Stimulated activated CD8-positive, alpha-beta memory T cell treated with anti-CD3 and anti-CD28 coated beads, Interleukin-7, amount 100 ng/mL, for 1 hour (primary cell): ENCODE measurements around the gene MGRN1.

Experiments
- DNase-seq, 2 donors: peaks; one replicate each; pipeline ENCODE4 v3.0.0-alpha.2; 2020; ENCODE audit warnings: low read depth in 2 of 2

The MGRN1 gene

GRCh38 chr16:4697848-4698291 lies 73.2 kb downstream of the MGRN1 start:
- DNase-seq, result no peak

DNA sequence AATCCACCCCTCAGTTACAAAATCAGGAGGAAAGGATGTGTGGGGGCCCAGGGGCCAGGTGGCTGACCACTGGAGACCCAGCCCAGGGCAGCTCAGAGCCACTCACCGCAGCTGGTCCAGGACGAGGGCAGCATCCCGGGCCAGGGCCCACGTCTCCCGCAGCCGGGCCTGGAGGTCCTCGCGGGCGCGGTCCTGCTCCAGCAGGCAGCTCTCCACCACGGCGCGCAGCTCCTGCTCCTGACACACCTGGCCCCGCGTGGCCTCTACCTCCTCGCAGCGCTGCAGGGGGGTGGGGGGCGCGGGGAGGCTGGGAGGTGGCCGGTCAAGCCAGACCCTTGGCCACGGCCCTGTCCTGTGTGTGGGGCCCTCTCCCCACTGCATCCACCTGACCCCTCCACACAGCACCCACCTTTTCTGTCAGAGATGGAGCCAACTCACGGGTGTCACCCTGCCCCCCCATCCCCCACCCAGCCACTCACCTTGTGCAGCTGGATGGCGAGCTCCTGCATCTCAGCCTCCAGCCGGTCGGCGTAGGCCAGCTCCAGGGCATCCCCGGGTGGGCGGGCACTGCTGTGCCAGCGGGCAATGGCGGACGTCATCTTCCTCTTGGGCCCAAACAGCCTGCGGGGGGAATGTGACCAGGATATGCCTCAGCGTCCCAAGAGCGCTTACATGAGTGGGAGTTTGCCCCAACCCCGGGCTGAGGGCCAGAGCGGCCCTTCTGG lies 73.9 kb downstream of the MGRN1 start:
- no peak for DNase-seq

- DNase-seq, result no peak
Observed at GRCh38 chr16:4699046-4699556, 74.5 kb downstream of the MGRN1 start.

GRCh38 chr16:4700380-4700996 lies 75.9 kb downstream of the MGRN1 start:
- no peak for DNase-seq

- DNase-seq, result no peak
Observed at GRCh38 chr16:4700997-4701743, 76.5 kb downstream of the MGRN1 start.

GRCh38 chr16:4701791-4702465 lies 77.3 kb downstream of the MGRN1 start:
- no peak for DNase-seq

DNA sequence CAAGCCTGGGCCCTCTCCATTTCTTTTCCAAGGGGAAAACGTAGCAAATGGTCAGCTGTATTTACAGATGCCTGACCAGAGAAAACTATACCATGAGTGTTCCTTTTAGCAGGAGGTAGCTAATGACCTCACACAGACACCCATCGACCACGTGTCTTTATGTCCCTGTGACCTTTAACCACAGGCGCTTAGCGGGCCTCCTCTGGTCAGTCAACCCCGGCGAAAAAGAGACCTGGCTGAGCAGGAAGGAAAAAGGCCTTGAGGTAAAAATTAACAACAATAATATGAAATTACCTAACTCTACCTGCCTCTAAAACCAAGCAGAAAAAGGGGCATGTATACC lies 77.8 kb downstream of the MGRN1 start:
- DNase-seq, result no peak

- no peak for DNase-seq
Observed at GRCh38 chr16:4703906-4704305, 79.3 kb downstream of the MGRN1 start.

GRCh38 chr16:4704491-4704890 lies 79.9 kb downstream of the MGRN1 start:
- DNase-seq, result no peak

GRCh38 chr16:4704913-4705312 lies 80.3 kb downstream of the MGRN1 start:
- DNase-seq, result no peak

DNA sequence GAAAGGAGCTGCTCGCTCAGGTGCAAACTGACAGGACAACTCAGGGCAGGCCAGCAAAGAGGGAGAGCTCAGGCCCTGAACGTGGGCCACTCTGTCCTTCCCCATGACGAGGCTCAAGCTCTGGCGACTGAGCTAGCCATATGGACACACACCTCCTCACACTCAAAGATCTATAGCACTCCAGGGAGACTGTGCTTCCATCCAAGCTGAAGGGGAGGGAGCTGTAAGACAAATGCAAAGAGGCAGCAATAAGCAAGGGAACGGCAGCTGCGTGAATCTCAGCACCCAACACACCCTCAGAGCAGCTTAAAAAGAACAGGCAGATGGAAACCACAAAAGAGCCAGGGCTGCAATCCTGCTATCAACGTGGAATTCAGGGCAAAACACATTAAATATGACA lies 82.2 kb downstream of the MGRN1 start:
- DNase-seq, result no peak

DNA sequence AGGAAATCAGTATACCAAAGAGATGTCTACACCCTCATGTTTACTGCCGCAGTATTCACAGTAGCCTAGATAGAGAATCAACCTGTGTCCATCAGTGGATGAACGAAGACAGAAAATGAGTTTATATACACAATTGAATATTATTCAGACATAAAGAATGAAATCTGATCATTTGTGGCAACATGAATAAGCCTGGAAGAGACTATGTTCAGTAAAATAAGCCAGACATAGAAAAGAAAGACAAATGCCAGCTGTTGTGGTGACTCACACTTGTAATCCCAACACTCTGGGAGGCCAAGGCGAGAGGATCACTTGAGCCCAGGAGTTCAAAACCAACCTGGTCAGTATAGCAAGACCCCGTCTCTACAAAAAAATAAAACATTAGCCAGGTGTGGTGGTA lies 84.9 kb downstream of the MGRN1 start:
- DNase-seq, result no peak

DNA sequence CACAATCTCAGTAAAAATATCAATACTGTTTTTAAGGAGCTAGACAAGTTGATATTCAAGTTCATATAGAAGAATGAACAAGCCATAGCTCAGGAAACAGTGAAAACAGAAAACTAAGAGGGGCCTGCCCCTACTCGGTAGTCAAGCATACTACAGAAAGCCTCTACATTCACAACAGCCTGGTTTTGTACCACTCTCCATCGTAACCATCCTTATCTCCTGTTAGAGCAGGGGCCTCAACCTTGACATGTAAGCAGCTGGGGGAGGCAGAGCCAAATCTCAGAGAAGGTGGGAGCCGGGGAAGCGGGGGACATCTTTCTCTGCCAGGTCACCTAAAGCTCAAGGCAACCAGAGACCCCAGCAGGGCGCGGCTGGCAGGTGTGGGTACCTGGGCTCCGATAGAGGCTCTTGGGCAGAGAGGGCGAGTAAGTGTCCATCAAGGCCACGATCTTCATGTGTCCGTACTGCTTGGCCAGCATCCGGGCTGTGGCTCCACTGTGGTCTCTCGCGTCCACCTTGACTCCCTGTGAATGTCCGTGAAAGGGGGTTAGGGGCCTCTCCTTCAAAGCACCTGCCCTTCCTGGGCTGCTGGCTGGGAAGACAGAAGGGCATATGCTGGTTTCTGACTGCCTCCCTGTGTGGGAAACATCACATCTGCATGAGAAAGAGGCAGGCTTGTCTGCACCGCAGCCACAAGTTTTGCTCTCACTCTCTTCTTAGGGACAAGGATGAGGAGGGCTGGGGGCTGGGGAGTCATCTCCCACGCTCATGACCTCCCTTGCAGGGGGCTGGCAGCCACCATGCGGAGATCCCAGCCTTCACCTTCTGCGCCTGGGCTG lies 89.3 kb downstream of the MGRN1 start:
- DNase-seq, result no peak

- no peak for DNase-seq
Observed at GRCh38 chr16:4714996-4715395, 90.4 kb downstream of the MGRN1 start.

DNA sequence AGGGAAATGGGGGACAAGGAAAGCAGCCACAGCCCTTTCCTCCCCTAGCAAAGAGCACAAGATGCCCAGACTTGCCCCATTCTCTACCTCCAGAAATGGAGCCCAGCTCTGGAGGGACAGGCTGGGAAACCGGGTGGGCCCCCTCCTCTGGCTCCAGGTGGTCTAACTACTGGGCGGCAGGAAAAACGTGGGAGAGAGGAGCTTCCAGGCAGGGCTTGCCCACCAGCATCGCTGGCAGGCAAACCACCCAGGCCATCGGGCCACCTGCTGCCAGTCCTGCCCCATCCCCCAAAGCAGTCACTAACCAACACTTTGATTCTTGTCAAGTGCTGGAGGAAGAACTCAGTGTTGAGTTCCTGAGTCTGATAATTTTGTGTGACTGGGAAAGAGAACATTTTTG lies 93.8 kb downstream of the MGRN1 start:
- no peak for DNase-seq

GRCh38 chr16:4723071-4723767 lies 98.6 kb downstream of the MGRN1 start:
- no peak for DNase-seq

DNA sequence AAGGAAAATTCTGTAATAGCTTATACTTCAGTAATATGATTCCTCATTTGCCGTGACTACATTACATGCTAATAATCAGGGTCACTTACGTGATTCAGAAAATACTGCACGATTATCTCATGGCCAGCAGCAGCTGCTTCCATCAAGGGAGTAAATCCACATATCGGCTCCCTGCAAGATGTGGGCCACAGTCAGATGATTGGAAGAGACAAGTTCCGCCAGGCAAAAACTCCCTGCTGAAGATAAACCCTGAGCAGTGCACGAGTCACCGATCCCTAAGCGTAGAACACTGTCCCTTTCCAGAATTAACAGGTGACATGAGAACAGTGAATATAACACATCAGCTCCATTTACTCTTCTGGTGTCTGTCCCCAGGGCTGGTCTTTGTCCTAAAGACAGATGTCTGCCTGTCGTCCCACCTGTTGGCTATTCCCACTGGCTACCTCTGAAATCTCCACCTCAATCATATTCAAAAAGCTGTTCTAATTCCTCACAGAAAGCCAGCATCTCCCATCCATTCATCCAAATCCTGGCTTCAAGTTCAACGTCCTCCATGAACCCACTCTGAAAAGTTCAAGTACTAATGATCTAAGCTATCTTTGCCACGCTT lies 100.1 kb downstream of the MGRN1 start:
- DNase-seq, result no peak

GRCh38 chr16:4726616-4727015 lies 102.0 kb downstream of the MGRN1 start:
- DNase-seq, result no peak

- no peak for DNase-seq
Observed at GRCh38 chr16:4728676-4729075, 104.0 kb downstream of the MGRN1 start.

GRCh38 chr16:4729876-4730275 lies 105.2 kb downstream of the MGRN1 start:
- no peak for DNase-seq
